ENCODE results near the gene IER5L.
"Not testable (repeated sequence)": the region's sequence is repeated elsewhere in the genome, so short reads cannot be mapped to it uniquely, and the experiment has no call there.

IER5L gene

GRCh38 chr9:129202613-129203555, 24.8 kb upstream of the IER5L start:
- DNase-seq, result peak; percentile 68

GRCh38 chr9:129201866-129202265, 23.8 kb upstream of the IER5L start:
- DNase-seq, result no peak

GRCh38 chr9:129201289-129201688, 23.2 kb upstream of the IER5L start:
- no peak for DNase-seq

- no peak for DNase-seq
These were observed 22.2 kb upstream of the IER5L start for GRCh38 chr9:129200255-129200654.

GRCh38 chr9:129199044-129199435, 21.0 kb upstream of the IER5L start:
- no peak for DNase-seq

- no peak for DNase-seq
These were observed 20.4 kb upstream of the IER5L start for GRCh38 chr9:129198319-129199043.

GRCh38 chr9:129197978-129198318, 19.9 kb upstream of the IER5L start:
- DNase-seq, result no peak

GRCh38 chr9:129197045-129197444, 19.0 kb upstream of the IER5L start:
- DNase-seq, result not testable (repeated sequence)

GRCh38 chr9:129195606-129196005, 17.5 kb upstream of the IER5L start:
- DNase-seq, result no peak

GRCh38 chr9:129194221-129194620, 16.2 kb upstream of the IER5L start:
- no peak for DNase-seq

GRCh38 chr9:129193655-129194054, 15.6 kb upstream of the IER5L start:
- DNase-seq, result no peak

- DNase-seq, result no peak
These were observed 13.2 kb upstream of the IER5L start for GRCh38 chr9:129191234-129191633.

GRCh38 chr9:129189971-129190370, 11.9 kb upstream of the IER5L start:
- DNase-seq, result not testable (repeated sequence)

- DNase-seq, result no peak
These were observed 9.0 kb upstream of the IER5L start for GRCh38 chr9:129187042-129187441.

GRCh38 chr9:129185991-129186390, 7.9 kb upstream of the IER5L start:
- DNase-seq, result no peak

- DNase-seq, result no peak
These were observed 7.3 kb upstream of the IER5L start for GRCh38 chr9:129185402-129185801.

GRCh38 chr9:129184596-129185122, 6.6 kb upstream of the IER5L start:
- DNase-seq, result no peak

- no peak for DNase-seq
These were observed 6.1 kb upstream of the IER5L start for GRCh38 chr9:129184219-129184524.

GRCh38 chr9:129183495-129184218, 5.6 kb upstream of the IER5L start:
- DNase-seq, result no peak

GRCh38 chr9:129182625-129183494, 4.8 kb upstream of the IER5L start:
- DNase-seq, result no peak

- DNase-seq, result no peak
These were observed 4.1 kb upstream of the IER5L start for GRCh38 chr9:129182122-129182521.

- no peak for DNase-seq
These were observed 3.2 kb upstream of the IER5L start for GRCh38 chr9:129181246-129181645.
